Measurements from ENCODE around the gene DIS3L2. TPM values are rescaled to one million over a fixed set of nuclear protein-coding genes. Genes with fewer than 3 reads are reported as not detected.

The DIS3L2 gene
- total RNA-seq, 2 donors from 2014 or later: 39.5 to 42.4 TPM

DNA sequence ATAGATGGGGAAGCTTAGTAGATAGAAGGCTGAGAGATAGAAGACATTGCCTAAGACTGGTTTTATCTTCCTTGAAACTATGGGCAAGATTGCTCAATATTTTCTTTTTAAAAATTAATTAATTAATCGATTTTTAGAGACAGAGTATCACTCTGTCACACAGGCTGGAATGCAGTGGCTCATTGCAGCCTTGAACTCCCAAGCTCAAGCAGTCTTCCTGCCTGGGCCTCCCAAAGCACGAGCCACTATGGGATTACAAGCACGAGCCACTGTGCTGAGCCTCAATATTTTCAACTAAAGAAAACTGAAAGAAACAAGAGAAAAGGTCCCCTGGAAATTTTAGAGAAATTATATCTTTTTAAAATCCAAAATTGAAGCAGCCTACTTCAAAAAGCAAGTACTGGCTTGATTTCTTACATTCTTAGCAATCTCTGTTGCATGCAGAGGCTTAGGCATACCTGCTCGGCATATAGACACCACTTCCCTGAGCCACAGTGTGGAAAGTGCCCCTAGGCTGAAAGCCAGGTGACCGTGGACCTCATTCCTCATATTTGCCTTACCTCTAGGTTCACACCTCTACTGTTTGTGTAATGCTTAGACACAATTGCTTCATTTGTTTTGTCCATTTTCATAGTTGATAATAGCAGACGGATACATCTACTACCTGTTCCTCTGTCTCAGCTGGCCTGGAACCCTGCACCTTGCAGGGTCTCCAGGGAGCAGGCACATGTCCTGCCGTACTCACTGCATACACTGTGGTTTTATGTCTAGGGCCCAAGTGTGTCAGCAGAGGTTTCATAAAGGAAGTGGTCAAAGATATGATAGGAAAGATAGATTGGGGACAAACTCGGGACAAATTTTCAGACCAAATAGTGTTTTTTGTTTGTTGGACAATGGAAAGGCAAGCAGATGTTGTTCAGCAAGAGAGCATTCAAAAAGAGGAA is 250.5 kb downstream of the DIS3L2 start:
- no peak for DNase-seq
- 96 to 98% methylated on average over 6 to 8 of the region's 8 CpGs for WGBS, 2 experiments (ENCODE audit: insufficient coverage in 1 of 2, insufficient read length in 1 of 2)
- Histone ChIP-seq H3K4me3 (ENCODE audit: low read length) (no peak overlapping the region), H3K27me3 (ENCODE audit: control insufficient read depth, insufficient read depth, low read length, poor library complexity, severe bottlenecking) (no peaks in the 10 kb centered on the region), H3K27ac (ENCODE audit: low read depth, low read length) (no peak overlapping the region), H3K9ac (ENCODE audit: extremely low read depth, low read length, poor library complexity, severe bottlenecking) (no peak overlapping the region), H3K36me3 (ENCODE audit: control insufficient read depth, insufficient read depth, low read length) (peaks cover 3% of the 10 kb centered on the region), H3K4me1 (ENCODE audit: control insufficient read depth, insufficient read depth, low read length) (no peaks in the 10 kb centered on the region), H3K9me3 (ENCODE audit: control insufficient read depth, low read length) (no peaks in the 10 kb centered on the region)
- H3K4me3 Mint-ChIP-seq: no peak overlapping the region
- H3K4me1 Mint-ChIP-seq: no peaks in the 10 kb centered on the region
- no peak overlapping the region for H3K27ac Mint-ChIP-seq
- H3K9me3 Mint-ChIP-seq: no peaks in the 10 kb centered on the region
- no peaks in the 10 kb centered on the region for H3K27me3 Mint-ChIP-seq (ENCODE audit: insufficient read depth)
- peaks cover 14% of the 10 kb centered on the region for H3K36me3 Mint-ChIP-seq (ENCODE audit: low read depth)
- no peak for TF ChIP-seq CTCF (conservative IDR thresholded peaks at IDR 0.05)

DNA sequence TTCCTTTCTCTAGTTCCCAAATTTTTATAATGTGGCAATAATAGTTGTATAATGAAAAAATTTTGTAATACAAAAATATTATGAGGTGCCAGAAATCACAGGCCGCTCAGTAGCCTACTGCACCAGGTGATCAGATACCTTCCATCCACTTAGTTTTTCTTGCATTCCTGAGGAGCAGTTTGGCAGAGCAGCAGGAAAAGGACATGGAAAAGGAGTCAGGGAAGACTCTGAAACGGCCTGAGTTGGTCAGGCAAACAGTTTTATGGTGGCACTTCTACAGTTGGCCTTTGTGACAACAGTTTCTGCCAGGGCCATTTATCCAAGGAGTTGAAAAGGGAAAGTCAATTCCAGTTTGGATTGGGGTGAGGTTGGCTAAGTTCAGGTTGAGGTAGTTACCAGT is 251.7 kb downstream of the DIS3L2 start:
- Mint-ChIP-seq H3K27me3 (ENCODE audit: insufficient read depth) (no peaks in the 10 kb centered on the region), H3K9me3 (no peaks in the 10 kb centered on the region), H3K36me3 (ENCODE audit: low read depth) (peaks cover 14% of the 10 kb centered on the region), H3K27ac (no peak overlapping the region), H3K4me1 (no peaks in the 10 kb centered on the region), H3K4me3 (no peak overlapping the region)
- Histone ChIP-seq H3K4me3 (ENCODE audit: low read length) (no peak overlapping the region), H3K27ac (ENCODE audit: low read depth, low read length) (no peak overlapping the region), H3K9ac (ENCODE audit: extremely low read depth, low read length, poor library complexity, severe bottlenecking) (no peak overlapping the region), H3K4me1 (ENCODE audit: control insufficient read depth, insufficient read depth, low read length) (no peaks in the 10 kb centered on the region), H3K9me3 (ENCODE audit: control insufficient read depth, low read length) (no peaks in the 10 kb centered on the region), H3K36me3 (ENCODE audit: control insufficient read depth, insufficient read depth, low read length) (peaks cover 3% of the 10 kb centered on the region), H3K27me3 (ENCODE audit: control insufficient read depth, insufficient read depth, low read length, poor library complexity, severe bottlenecking) (no peaks in the 10 kb centered on the region)
- DNase-seq: no peak
- no peak for TF ChIP-seq CTCF (conservative IDR thresholded peaks at IDR 0.05)
- WGBS, 2 experiments (ENCODE audit: insufficient coverage in 1 of 2, insufficient read length in 1 of 2): 93 to 95% methylated on average over 2 of the region's 2 CpGs

DNA sequence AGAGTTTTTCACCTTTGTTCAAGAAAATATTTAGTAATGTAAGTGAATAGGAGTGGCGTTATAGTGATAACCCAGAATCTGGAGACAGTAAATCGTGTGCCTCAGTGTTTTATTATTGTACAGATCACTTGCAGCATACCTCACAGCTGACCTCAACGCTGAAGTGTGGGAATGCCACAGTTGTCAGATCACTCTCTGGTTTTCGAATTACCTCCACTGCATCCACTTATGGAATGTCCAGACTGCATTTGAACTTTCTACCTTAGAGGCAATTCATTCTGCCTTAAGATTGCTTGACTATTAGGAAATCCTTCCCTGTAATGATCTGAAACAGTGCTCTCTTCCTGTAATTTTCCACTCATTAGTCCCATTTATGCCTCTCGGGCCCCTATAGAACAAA is 252.5 kb downstream of the DIS3L2 start:
- WGBS, 2 experiments (ENCODE audit: insufficient coverage in 1 of 2, insufficient read length in 1 of 2): 90 to 100% methylated on average over 5 of the region's 5 CpGs
- TF ChIP-seq CTCF (conservative IDR thresholded peaks at IDR 0.05): no peak
- Mint-ChIP-seq H3K27me3 (ENCODE audit: insufficient read depth) (no peaks in the 10 kb centered on the region), H3K4me1 (no peaks in the 10 kb centered on the region), H3K4me3 (no peak overlapping the region), H3K36me3 (ENCODE audit: low read depth) (peaks cover 14% of the 10 kb centered on the region), H3K9me3 (no peaks in the 10 kb centered on the region), H3K27ac (no peak overlapping the region)
- H3K27ac ChIP-seq (ENCODE audit: low read depth, low read length): no peak overlapping the region
- H3K36me3 ChIP-seq (ENCODE audit: control insufficient read depth, insufficient read depth, low read length): peaks cover 3% of the 10 kb centered on the region
- no peaks in the 10 kb centered on the region for H3K9me3 ChIP-seq (ENCODE audit: control insufficient read depth, low read length)
- H3K9ac ChIP-seq (ENCODE audit: extremely low read depth, low read length, poor library complexity, severe bottlenecking): no peak overlapping the region
- no peaks in the 10 kb centered on the region for H3K4me1 ChIP-seq (ENCODE audit: control insufficient read depth, insufficient read depth, low read length)
- no peak overlapping the region for H3K4me3 ChIP-seq (ENCODE audit: low read length)
- H3K27me3 ChIP-seq (ENCODE audit: control insufficient read depth, insufficient read depth, low read length, poor library complexity, severe bottlenecking): no peaks in the 10 kb centered on the region
- no peak for DNase-seq

All from endodermal cell (in vitro differentiated cells).